ENCODE results near the gene PRPF18.

Gene PRPF18

DNA sequence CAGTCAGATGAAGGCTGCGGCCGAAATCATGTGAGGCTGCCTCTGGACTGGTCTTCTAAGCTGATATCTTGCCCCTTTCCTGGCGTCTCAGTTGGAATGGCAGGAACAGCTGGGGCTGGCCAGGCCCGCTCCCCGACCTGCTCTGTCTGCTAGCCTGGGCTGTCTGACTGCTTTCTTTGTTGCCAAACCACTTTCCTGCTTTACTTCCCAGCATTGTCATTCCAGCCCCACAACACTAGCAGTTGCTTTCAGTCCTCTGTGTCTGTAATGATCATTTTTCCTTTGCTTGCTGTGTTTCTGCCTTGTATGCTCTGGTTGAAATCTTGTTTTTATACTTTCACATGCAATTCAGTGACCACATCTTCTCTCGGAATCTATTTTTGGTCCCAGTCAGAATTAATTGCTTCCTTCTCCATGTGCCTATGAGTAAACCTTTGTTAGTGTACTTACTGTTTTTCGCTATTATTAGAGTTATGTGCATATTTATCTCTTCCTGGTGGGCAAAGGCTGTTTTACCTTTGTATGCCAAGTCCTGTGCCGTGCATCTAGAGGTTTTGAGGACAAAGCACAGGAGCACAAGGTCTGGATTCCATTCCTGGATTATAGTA, 21.6 kb downstream of the PRPF18 start:
- DNase-seq = no peak

DNA sequence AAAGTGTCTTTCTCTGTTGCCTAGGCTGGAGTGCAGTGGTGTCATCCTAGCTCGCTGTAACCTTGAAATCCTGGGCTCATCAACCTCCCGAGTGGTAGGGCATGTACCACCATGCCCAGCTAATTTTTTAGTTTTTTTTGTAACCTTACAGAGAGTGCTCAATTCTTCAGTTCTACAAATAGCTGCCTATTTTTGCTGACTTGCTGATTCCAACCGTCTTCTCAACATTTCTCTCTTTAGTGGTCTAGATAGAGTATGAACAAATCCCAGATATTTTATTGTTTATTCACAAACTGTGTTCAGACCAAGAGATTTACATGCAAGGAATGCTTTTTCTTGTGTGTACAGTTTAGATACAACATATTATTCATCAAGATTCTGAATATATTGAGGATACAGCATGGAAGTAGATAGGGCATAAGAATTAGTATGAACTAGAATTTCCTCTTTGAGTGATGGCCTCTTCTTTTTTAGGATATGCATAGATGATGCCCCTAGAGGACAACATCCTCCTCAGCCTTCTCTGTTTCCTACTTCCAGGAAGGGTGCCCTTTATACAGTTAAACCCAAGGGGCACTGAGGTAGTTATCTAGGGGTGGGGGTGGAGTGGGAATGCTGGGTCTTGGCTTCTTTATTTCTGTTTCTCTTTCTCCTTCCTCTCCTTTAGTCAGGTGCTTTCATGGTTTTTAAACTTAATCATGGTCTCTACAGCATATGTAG, 26.0 kb downstream of the PRPF18 start:
- no peak for DNase-seq

DNA sequence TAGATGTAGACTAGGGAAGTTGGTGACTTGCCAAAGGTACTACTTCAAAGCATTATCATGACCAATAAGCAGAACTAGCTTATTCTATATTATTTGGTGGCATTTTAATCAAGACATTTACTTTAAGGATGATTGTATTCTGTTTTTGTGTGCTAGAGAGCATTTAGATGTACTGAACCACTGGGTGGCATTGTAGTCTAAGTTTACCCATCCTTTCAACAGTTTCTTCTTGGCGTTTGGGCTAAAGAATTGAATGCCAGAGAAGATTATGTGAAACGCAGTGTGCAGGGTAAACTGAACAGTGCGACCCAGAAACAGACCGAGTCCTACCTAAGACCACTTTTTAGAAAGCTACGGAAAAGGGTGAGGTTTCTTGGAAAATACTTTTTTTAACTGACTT, 26.8 kb downstream of the PRPF18 start:
- no peak for DNase-seq

DNA sequence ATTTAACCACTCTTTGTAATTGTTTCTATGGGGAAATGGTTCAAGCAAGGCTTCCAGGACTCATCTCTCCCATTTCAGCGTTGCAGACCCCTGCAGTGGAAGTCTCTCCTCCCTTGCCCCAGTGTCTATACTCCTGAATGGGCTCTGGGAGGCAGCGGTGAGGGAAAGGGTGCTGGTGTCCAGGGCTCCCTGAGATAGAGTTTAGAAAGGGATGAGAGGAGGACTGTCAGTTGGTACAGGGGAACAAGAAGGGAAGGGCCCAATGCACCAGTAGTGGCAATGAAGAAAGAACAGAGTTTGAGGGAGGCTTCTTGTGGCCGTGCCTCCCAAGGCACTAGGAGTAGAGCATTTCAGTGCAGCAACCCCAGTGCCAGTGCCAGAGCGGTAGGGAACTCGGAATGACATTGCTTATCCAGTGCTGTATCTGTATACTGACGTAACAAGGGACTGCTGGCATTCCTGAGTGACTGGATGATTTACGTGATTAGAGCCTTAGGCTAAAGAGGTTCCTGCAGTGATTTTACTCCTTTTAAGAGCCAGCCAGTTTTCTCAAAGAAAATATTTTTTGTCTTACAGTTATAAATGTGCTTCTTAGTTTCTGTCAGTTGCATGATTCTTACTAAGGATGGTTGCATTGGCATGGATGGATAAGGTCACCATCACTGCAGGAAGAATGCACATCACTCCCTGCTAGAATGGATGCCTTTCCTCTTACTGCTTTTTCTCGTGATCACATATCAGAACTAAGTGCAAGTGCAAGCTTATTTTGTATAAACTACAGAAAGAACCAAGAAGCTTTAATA, 28.0 kb downstream of the PRPF18 start:
- DNase-seq = no peak

DNA sequence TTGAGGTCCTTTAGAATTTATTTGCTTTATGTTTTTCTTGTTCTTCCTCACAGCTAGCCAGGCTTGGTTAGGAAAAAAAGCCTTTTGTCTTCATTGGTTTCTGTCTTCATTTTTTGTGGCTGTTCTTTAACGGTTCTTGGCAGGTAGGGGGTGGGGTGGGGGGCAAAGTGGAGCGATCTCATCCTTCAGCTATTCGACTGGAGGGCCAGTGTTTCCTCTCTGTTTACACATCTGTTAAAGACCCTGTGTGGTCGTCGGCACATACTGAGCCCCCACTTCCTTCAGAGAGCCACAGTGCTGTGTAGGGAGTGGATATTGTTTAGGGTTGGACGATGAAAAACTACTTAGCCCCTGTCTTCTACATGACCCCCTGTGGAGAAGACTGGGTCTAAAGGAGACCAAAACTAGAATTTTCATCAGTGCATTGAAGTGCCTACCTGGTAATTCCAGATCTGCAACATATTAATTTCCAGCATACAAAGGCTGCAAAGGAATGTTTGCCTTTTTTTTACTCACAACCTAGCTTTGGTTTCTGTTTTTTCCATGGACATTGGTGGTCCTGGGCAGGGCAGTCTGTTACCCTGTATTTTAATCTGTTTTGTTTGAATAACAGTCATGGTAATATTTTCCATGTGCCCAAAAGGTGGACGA, 29.0 kb downstream of the PRPF18 start:
- no peak for DNase-seq

DNA sequence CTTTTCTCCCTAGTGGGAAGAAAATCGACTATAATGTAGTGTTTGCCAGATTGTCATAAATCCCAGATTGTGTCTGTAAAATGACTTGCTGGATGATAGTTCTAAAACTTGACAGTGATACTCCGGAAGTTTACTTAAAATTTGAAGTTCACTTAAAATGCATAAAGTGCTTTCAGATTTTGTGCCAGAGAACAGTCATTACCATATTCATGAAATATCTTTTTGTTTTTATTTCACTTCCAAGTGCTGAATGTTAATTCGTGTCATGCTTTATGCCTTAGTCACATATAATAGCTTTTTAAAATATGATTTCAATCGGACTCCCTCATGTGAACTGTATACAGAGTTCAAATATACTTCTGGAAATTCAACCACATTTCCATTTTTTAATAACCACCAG, 30.4 kb downstream of the PRPF18 start:
- DNase-seq = no peak

DNA sequence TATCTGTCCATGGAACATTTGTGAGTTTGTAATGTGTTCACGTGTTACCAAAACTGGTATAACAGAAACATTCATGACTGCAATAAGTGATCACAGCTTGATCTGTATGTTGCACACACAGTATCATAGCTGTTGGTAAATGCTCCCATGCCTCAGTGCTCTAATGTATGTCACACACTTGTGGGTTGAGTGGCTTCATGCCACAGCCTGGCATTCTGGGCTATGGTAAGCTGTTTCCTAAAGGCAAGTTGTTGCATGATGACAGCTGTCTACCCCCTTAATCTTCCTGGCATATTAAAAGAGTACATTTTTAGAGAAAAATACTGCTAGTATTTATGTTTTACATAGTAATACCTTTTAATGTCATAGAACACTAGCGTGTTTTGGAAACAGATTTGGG, 35.2 kb downstream of the PRPF18 start:
- no peak for DNase-seq

DNA sequence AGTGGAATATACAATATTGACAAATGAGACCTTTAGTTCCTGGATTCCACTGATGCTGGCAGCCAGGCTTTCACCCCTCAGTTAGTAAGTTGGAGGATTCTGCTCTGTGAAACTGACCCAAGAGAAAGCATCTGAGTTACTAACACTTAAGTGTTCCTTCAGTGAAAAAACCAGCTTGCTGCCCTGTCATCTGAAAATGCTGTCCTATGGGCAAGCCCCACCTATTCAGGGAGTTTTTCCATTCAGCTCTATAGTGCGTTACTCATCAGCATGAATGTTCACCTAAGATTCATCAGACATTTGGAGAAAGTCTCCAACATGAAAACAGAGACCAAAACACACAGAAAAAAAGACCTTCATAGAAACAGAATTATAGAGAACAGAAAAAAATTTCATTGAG, 37.9 kb downstream of the PRPF18 start:
- DNase-seq = no peak

DNA sequence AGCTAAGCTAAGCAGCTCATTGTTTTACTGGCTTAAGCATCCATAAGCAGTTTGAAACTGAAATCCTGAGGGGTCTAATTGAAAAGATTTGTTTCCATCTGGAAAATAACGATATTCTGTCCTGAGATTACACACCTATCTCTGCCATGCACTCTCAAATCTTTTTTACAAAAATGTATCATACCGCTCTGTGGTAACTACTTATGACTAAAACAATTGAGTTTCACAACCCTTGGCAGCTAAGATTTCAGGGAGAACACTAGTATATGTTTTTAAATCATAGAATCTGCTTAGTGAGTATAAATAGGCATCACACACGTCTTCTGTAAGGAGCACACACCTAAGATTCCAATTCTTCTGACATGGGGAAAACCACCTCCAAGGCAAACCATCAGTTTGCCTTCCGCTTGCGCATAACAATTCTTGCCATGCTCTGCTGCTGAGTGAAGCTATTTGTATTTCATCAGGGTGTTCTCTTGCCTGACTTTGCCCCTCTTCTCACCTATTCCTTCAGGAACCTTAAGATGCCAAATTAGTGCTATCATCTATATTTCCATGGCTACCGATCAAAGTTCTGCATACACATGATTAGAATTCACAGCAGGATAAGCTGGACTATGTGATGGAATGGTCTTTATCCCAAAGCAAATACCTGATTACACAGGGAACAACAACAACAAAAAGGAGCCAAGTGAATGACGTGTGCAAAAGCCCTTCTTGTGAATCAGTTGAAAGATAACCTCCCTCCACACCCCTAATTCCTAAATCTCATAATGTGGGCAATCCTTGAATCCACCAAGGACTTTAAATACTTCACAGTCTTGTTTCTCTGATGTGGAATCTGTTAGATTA, 40.9 kb downstream of the PRPF18 start:
- no peak for DNase-seq

DNA sequence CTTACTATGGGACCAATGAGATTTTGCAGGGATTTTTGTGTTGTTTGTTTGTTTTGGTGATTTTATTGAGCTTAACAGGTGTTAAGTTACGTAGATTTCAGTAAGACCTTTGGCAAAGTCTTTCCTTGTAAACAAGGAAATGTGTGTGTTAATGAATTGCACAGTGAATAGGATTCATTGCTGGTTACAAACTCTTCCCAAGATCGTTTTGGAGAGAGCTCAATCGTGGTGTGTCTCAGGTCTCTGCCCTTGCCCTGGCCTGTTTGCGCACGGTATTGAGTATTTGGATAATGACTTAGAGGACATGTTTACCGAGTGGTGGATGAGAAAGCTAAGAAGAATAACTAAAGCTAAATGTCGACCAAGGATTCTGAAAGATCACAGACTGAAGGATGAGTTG, 41.9 kb downstream of the PRPF18 start:
- DNase-seq = no peak

DNA sequence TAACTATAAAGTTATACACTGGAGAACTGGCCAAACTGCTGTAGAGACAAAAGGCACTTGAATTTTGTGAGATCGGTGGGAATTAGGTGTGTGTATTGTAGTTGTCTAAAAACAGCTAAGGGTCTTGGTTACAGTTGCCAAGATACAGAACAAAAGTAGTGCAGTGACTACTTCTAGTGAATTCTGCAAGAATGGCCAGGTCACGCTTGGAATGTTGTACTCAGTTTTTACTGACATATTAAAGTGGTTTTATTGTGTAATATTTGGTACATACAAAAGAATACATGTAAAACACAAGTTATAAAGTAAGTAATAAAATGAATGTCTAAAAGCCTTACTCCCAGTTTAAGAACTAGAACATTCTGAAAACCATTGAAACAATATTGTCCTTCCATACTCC, 42.4 kb downstream of the PRPF18 start:
- no peak for DNase-seq

DNA sequence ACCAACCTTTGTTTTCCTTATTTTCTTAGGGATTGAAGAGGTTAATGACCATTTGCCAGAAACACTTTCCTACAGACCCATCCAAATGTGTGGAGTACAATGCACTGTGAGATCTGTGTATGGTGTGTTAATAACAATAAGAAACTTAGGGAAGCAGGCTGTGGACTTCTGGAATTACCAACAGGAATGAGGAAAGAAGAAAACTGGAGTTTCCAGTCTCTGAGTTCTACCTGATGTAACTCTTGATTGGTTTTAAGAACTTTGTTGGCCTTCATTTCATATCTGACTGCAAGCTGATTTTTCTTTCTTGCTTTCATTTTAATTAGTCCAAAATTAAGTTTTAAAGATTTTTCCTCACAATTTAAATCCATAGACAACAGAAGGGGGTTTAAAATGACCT, 43.5 kb downstream of the PRPF18 start:
- no peak for DNase-seq

DNA sequence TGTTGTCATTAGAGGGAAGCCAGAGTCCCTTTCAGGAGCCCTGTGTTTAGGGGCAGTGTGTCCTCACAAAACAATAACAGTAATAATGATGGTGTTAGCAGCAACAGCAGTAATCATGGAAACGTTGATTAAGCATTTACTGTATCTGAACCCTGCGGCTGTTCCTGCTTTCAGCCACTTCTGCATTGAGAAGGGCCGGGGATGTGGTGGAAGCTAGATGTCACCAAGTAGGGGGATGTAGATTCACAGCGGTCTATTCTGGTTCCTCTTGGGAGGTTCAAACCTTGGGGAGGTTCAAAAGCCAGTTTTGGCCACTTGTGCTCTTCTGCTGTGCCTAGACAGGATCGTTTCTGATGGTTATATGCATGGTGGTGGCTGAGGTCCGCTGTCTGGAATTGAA, 44.8 kb downstream of the PRPF18 start:
- DNase-seq = no peak

DNA sequence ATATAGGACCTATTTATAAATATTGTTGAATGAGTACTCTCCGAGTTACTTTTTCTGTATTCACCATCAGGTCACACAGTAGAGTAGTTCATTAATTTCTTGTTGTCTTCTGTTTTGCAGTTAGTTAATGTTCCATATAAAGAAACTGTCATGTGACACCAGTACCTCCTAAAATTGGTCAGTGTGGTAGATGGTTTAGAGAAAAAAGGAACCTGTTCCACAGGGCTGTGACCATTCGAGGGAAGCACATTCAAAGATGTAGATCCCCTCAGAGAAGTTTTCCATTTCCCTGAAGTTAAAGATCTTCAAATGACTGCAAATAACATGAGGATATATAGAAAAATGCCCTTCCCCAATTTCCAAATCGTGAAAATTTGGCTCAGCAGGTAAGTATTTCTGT, 45.7 kb downstream of the PRPF18 start:
- DNase-seq = no peak

DNA sequence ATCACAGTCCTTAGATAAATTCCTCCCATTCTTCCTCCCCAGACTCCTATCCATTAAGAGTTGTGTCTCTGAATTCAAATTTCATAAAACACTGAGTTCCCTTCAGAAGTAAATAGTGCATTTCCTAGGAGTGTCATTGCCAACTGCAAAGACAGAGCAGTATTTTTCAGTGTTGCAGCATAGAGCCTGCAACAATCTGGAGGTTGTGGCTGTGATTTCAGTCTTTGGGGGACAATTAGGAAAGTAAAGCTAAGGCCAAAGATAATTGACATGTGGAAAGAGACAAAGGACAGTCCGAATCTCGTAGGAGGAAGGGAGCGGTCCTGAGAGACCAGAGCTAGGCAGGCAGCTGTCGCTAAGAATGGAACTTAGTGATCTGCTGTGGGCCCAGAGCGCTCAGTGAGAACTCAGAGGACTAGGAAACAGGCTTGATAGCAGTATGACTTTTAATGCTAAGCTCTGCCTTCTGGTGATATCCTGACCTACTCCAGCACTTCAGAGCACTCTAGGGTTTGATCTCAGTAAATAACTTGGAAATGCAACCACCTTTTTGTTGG, 46.2 kb downstream of the PRPF18 start:
- no peak for DNase-seq

DNA sequence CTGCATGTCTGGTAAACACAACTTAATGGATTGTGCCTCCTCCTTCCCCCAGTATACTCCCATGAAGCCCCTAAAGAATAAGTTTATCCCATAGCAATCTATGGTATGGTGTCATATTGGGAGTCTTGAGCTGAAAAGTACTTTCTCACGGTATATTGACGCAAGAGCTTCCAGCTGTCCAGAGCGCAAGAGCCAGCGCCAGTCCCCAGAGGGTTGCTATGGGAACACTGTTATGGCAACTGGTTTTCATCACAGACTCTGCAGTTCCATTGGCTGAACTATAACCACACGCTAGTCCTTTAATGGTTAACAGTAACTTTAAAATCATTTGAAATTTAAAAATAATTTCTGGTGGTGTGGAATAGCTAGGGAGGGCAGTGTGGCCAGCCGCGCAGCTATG, 46.9 kb downstream of the PRPF18 start:
- no peak for DNase-seq

DNA sequence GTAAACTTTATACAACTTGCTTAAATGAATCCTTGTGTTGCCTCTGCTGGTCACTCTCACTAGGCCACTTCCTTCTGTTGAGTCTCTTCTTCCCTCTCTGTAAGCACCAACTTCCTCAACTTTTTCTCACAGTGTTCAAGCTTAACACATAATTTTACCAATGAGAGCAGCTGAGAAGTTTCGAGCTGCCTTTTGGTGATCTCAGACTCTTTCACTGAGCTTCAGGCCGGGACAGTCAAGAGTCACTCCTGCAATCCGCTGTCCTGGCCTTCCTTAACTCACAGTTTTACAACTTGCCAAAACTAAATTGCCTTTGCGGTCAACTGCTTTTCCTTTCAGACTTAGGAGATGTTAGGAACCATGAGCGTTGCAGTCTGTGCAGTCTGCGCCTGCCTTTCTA, 47.4 kb downstream of the PRPF18 start:
- DNase-seq = no peak

DNA sequence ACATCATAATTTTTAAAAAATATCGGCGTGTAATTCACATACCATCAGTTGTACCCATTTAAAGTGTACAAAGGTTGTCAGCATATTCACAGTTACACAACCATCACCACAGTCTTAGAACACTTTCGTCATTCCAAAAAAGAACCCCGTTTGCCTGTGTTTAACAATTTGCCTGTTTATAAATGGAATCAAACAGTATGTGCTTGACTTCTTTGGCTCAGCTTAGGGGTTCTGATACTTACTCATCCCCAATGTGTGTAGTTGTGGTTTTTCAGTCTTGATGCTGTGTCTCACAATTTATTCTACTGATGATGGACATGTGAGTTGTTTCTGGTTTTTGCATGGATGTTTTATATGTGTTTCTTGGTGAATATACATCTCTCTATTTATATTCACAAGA, 50.0 kb downstream of the PRPF18 start:
- no peak for DNase-seq

DNA sequence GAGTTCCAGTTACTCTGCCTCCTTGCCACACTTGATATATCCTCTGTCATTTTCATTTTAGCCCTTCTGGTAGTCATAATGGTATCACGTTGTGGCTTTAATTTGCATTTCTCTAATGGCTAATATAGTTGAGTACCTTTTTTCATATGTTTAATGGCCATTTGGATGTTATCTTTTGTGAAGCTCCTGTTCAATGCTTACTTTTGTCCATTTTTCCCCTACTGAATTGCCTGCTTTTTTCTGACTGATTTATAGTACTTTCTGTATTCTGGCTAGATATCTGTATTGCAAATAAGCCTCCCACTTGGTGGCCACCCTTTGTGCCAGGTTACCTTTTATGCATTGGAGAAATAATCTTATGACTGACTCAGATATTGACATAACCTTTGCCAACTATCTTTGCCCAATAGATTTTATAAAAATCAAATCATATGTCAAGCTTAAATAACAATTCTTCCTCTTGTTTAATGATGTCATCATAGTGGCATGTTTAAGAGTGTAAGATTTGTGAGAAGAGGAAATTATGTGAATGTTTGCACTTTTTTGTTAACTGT, 50.6 kb downstream of the PRPF18 start:
- DNase-seq = no peak

DNA sequence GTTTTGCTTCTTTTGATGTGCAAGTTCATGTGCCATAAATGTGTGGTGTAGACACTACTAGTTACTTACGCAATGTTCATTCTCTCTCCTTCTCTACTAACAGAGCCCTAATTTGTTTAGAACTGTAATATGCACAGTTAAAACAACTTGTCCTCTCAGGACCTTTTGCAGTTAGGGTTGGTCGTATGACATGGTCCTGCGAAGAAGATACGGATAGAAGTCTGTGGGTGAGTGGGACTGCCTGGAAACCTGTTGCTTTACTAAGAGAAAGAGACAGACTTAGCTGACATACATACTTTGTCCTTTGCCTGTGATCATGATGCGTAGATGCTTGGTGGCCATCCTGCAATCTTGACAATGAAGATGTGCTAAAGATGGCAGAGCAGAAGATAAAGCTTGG, 51.1 kb downstream of the PRPF18 start:
- no peak for DNase-seq

DNA sequence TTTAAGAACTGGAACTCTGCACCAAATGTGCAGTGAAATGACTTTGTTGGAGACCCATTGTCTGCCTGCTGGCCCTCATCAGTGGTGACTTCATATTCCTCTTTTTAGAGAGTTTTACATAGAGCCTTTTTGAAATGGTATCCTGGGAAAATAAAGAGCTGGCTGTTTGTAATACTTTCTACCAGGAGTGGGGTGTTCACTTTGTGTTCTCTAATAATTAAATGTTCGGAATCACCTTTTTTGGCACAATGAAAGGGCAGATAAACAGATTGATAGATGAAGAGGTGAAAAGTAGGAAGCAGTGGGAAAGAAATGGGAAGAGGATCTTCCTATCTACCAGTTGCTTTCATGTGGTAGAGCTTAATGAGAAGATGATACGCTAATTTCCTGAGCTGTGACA, 55.5 kb downstream of the PRPF18 start:
- DNase-seq = no peak

DNA sequence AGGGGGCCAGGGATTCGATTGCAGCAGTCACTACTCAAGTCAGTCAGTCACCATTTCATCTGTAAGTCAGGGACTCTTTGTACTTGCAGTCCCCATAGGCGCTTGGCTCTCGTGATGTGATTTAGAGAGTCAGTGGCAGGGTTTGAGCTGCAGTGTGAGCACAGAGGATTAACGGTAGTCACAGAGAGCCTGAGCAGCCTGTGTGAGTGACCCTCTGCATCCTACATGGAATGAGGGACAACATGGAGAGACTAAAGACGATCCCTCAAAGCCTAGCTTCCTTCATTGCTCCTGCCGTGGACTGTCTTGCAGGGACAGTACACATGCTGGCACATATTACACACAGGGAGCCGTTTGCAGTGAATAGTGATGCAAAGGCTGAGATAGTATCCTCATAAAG, 56.3 kb downstream of the PRPF18 start:
- no peak for DNase-seq

Data from T-helper 9 cell (primary cell).